ENCODE results near the gene NDUFB1.

Gene NDUFB1

DNA sequence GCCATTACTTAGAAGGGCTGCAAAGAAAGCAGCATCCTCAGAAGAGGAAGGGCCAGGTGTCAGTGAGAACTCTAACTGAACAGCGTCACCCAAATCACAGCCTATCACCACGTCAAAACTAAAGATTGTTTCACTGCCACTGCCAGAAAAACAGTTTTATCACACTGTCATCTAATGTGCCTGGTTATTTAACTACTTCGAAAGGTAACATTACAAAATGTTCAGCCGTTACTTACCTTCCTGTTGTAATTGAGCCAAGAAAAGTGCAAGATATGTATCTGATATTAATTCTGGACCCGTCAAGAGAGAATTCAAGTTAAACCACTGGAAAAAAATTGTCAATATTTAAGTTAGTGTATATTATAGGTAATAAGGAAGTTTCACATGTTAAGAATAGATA lies 33.0 kb downstream of the NDUFB1 start:
- DNase-seq = no peak

DNA sequence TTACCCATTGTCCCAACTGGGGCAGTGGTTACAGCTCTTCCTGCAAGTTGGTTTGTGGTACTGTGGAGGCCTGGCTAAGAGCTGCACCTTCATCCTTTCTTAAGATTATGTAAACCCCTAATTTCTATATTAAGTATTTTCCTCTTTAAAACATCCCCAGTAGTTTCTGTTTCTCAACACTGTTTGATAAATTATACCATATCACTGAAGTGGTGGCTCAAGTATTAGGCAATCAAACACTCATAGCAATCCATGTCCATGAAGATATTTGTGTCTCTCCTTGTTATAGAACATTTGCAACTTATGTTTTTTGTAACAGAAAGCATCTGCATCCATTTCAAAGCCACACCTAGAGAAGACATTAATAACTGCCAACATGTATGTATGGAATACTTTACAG lies 47.0 kb downstream of the NDUFB1 start:
- no peak for DNase-seq

All from stimulated activated CD4-positive, alpha-beta T cell treated with anti-CD3 and anti-CD28 coated beads, Interleukin-2, amount 100 ng/mL, for 48 hours (primary cell).